ENCODE results near the gene TMEM205.
"Not testable (repeated sequence)": the region's sequence is repeated elsewhere in the genome, so short reads cannot be mapped to it uniquely, and the experiment has no call there.

TMEM205 gene

GRCh38 chr19:11370744-11371143 lies 24.7 kb upstream of the TMEM205 start:
- DNase-seq: no peak

- no peak for DNase-seq
Measured at GRCh38 chr19:11367528-11367927, 21.5 kb upstream of the TMEM205 start.

- no peak for DNase-seq
Measured at GRCh38 chr19:11365557-11366117, 19.6 kb upstream of the TMEM205 start.

GRCh38 chr19:11364935-11365334 lies 18.9 kb upstream of the TMEM205 start:
- DNase-seq: no peak

- no peak for DNase-seq
Measured at GRCh38 chr19:11364296-11364904, 18.3 kb upstream of the TMEM205 start.

GRCh38 chr19:11363881-11364280 lies 17.8 kb upstream of the TMEM205 start:
- DNase-seq: no peak

GRCh38 chr19:11361771-11362731 lies 16.0 kb upstream of the TMEM205 start:
- no peak for DNase-seq

- peak; percentile 32 to 50 for DNase-seq
Measured at GRCh38 chr19:11361037-11361770, 15.1 kb upstream of the TMEM205 start.

- no peak for DNase-seq
Measured at GRCh38 chr19:11359421-11359820, 13.4 kb upstream of the TMEM205 start.

GRCh38 chr19:11356676-11357550 lies 10.8 kb upstream of the TMEM205 start:
- DNase-seq: no peak

GRCh38 chr19:11356074-11356397 lies 10.0 kb upstream of the TMEM205 start:
- no peak for DNase-seq

- peak; percentile 88 to 89 for DNase-seq
Measured at GRCh38 chr19:11355160-11356073, 9.3 kb upstream of the TMEM205 start, which contains the start of gene PLPPR2. PLPPR2 (plus strand) TSS chr19:11355432; CDS start chr19:11357674, 2,242 bp downstream.

GRCh38 chr19:11354102-11354501 lies 8.0 kb upstream of the TMEM205 start:
- DNase-seq: not testable (repeated sequence)

GRCh38 chr19:11349171-11349570 lies 3.1 kb upstream of the TMEM205 start:
- DNase-seq: no peak

- DNase-seq: no peak
Measured at GRCh38 chr19:11347546-11348039, 1.5 kb upstream of the TMEM205 start.

- DNase-seq: no peak
Measured at GRCh38 chr19:11345122-11345803, 805 bp downstream of the TMEM205 start.

GRCh38 chr19:11342429-11342828 lies 3.6 kb downstream of the TMEM205 start:
- DNase-seq: no peak

- DNase-seq: not testable (repeated sequence)
Measured at GRCh38 chr19:11340099-11340467, 6.0 kb downstream of the TMEM205 start.

GRCh38 chr19:11339254-11340098 lies 6.6 kb downstream of the TMEM205 start, which contains the start of gene RAB3D:
RAB3D (minus strand) TSS chr19:11339657; CDS start chr19:11337399, 2,258 bp downstream.
- DNase-seq: peak; percentile 92 to 94
